HUES64 (cell line): ENCODE data around the gene NOL3.

Experiments used
- H3K27ac ChIP-seq: 2 replicates; pipeline ENCODE4 v1.7.0; 2013; ENCODE audit warnings: low read depth, low read length, inconsistent platforms
- H3K27me3 ChIP-seq: 2 replicates; pipeline ENCODE4 v1.6.1; 2013; ENCODE audit warnings: mild to moderate bottlenecking, low read length; ENCODE audit not compliant: insufficient read depth
- H3K36me3 ChIP-seq: 2 replicates; pipeline ENCODE4 v1.6.1; 2013; ENCODE audit warnings: mild to moderate bottlenecking, low read length; ENCODE audit not compliant: insufficient read depth
- H3K4me1 ChIP-seq: 2 replicates; pipeline ENCODE4 v1.6.1; 2013; ENCODE audit warnings: mild to moderate bottlenecking, low read length, moderate library complexity; ENCODE audit not compliant: insufficient read depth
- H3K4me3 ChIP-seq: 2 replicates; pipeline ENCODE4 v1.5.1; 2013; ENCODE audit warnings: mild to moderate bottlenecking, low read length, moderate library complexity
- H3K9ac ChIP-seq: 2 replicates; pipeline ENCODE4 v1.6.1; 2013; ENCODE audit warnings: mild to moderate bottlenecking, low read depth, low read length
- H3K9me3 ChIP-seq: 2 replicates; pipeline ENCODE4 v1.6.1; 2013; ENCODE audit warnings: low read depth, low read length; ENCODE audit not compliant: insufficient read depth
- WGBS: fragments of 150-250, 120-280 bp; methylation state at CpG from one replicate; pipeline ENCODE4 v1.1.7; 2013; ENCODE audit warnings: missing lambda C conversion rate; 5-methylcytosine and 5-hydroxymethylcytosine counted together

NOL3 gene

DNA sequence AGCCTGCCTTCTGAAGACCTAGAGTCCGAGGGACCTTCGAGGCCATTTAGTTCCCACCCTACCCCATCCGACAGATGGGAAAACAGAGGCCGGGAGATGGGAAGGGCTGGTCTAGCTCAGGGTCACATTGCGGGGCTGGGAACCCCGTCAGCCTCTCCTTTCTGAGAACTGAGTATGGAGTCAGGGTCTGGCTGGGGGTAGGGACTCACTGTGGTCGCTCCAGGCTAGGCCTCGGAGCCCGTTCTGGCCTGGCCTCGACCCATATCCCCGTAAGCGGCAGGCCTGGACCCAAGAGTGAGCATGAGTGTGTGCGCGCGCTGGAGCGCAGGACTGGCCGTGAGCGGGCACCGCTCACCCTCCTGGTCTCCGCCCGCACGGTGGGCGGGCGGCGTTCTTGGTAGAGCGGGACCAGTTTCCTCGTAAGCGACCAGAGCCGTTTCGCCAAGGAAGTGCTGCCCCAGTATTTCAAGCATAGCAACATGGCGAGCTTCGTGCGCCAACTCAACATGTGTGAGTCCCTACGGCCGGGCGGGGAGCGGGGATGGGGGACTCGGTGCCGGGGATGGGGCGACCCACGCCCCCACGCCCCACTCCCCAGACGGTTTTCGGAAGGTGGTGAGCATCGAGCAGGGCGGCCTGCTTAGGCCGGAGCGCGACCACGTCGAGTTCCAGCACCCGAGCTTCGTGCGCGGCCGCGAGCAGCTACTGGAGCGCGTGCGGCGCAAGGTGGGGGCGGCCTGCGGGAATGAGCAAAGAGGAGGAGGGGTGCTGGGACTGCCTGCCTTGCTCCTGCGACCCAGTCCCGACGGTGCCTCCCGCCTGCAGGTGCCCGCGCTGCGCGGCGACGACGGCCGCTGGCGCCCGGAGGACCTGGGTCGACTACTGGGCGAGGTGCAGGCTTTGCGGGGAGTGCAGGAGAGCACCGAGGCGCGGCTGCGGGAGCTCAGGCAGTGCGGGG, 4.9 kb upstream of the NOL3 start:
- Histone ChIP-seq H3K9ac (no peak overlapping the region), H3K9me3 (no peaks in the 10 kb centered on the region), H3K36me3 (no peaks in the 10 kb centered on the region), H3K27ac (no peak overlapping the region), H3K27me3 (peaks cover 98% of the 10 kb centered on the region), H3K4me3 (peak overlapping the region; percentile 29; the same call in 1 of the 2 replicates), H3K4me1 (no peaks in the 10 kb centered on the region; the same call in 1 of the 2 replicates)
- WGBS: 5% methylated on average over 85 of the region's 85 CpGs

DNA sequence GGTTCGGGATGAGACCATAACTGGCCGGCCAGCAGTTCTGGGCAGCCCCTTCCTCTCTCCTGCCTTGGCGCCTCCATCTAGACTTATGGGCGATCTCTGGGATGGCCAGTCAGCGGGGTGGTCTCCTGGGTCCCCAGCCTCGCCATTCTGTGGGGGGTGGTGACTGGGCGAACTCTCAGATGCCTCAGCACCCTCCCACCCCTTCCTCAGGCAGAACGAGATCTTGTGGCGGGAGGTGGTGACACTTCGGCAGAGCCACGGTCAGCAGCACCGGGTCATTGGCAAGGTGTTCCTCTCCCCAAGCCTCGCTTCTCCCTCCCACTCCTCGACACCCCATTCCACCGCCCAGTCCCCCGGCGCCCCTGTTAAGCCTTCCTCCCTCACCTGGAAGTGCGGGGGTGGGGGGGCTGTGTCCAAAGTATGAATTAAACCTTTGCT, 4.2 kb upstream of the NOL3 start:
- Histone ChIP-seq H3K27ac (no peak overlapping the region), H3K27me3 (peaks cover 96% of the 10 kb centered on the region), H3K9me3 (no peaks in the 10 kb centered on the region), H3K4me1 (peaks cover 5% of the 10 kb centered on the region), H3K9ac (no peak overlapping the region), H3K4me3 (no peak overlapping the region), H3K36me3 (no peaks in the 10 kb centered on the region)
- 19% methylated on average over 16 of the region's 18 CpGs for WGBS

DNA sequence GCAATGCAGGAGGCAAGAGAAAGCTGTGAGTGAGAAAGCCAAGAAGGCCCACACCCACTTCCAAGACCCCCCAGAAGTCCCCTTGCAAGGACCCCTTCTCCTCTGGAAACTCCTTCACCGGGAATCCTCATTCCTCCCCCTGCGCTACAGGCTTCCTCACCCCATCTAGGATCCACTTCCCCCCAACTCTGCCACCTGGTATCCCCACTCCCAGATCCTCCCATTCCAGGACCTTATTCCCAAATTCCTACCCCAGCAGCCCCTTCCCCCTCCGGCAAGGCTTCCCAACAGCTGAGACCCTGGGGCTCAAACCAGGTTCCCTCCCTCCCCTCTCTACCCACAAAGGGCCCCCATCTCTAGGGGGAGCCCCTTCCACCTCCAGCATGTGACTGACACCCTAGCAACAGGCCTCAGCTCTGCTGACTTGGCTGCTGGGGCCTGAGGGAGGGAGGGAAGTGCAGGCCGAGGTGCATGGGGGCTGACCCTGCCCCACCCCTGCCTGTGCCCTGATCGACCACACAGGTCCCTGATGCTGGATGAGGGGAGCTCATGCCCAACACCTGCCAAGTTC, 3.7 kb upstream of the NOL3 start:
- no peaks in the 10 kb centered on the region for H3K36me3 ChIP-seq
- WGBS: 66% methylated on average over 5 of the region's 5 CpGs

DNA sequence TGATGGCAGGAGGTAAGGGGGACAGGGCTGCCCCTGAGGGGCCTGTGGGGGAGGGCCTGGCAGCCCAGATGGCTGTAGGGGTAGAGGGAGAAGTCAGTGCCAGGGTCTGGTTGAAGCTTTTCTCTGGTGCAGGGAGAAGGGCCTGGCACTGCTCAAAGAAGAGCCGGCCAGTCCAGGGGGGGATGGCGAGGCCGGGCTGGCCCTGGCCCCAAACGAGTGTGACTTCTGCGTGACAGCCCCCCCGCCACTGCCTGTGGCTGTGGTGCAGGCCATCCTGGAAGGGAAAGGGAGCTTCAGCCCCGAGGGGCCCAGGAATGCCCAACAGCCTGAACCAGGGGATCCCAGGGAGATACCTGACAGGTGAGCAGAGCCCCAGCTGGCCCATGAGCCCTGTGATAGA, 2.8 kb upstream of the NOL3 start:
- Histone ChIP-seq H3K4me3 (no peak overlapping the region), H3K27ac (no peak overlapping the region), H3K4me1 (peaks cover 5% of the 10 kb centered on the region), H3K9me3 (no peaks in the 10 kb centered on the region), H3K9ac (no peak overlapping the region), H3K36me3 (no peaks in the 10 kb centered on the region), H3K27me3 (peaks cover 96% of the 10 kb centered on the region)
- 75% methylated on average over 7 of the region's 7 CpGs for WGBS

More for the DNA sequence above, 3.7 kb upstream of the NOL3 start:
- Histone ChIP-seq H3K4me3 (no peak overlapping the region), H3K27ac (no peak overlapping the region), H3K9me3 (no peaks in the 10 kb centered on the region), H3K4me1 (peaks cover 5% of the 10 kb centered on the region), H3K9ac (no peak overlapping the region), H3K27me3 (peaks cover 96% of the 10 kb centered on the region)

DNA sequence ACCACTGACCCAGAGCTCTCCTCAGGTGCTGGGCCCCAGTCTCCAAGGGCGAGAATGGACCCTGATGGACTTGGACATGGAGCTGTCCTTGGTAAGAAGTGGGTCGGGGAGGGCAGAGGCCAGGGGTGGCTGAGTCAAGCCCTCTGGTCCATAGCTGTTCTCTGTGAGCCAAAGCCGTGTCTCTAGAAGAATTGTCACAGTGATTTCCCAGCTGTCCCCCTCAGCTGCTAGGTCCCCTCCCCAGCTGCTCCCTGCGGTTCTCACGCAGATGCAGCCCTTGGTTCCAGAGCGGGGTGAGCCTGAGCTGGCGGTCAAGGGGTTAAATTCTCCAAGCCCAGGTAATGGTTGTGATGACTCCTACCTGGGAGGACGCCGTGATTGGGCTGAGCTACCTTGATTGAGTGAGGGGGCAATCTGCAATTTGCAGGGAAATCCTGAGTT, 1.3 kb upstream of the NOL3 start:
- no peak overlapping the region for H3K27ac ChIP-seq

DNA sequence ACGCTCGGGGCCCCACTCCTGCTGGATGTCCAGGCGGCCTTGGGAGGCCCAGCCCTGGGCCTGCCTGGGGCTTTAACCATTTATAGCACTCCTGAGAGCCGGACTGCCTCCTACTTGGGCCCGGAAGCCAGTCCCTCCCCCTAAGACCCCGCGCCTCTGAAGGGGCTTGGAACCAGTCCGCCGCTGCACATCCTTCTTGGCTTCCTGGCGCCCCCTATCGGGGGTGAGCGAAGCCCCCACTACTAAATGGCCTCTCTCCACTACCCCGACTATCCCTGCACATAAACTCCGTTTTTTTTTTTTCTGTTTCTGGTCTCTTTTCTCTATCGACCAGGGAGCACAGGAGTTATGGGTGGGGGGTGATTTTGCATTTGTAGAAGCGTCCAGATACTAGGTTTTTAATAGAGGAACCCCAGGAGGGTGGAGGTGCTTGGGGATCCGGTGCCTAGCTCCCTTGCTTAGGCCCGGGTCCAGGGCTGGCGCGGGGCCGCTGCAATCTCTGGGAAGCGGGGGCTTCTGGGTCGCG, 633 bp upstream of the NOL3 start:
- Histone ChIP-seq H3K27ac (no peak overlapping the region), H3K27me3 (peaks cover 96% of the 10 kb centered on the region), H3K9ac (peak overlapping the region; percentile 27; the same call in 1 of the 2 replicates), H3K4me3 (peak overlapping the region; percentile 59), H3K9me3 (no peaks in the 10 kb centered on the region), H3K36me3 (no peaks in the 10 kb centered on the region), H3K4me1 (peaks cover 12% of the 10 kb centered on the region)
- WGBS: 1% methylated on average over 24 of the region's 24 CpGs

More for the DNA sequence above, 1.3 kb upstream of the NOL3 start:
- H3K27me3 ChIP-seq: peaks cover 96% of the 10 kb centered on the region
- no peak overlapping the region for H3K9ac ChIP-seq
- 26% methylated on average over 9 of the region's 9 CpGs for WGBS
- no peaks in the 10 kb centered on the region for H3K9me3 ChIP-seq
- no peaks in the 10 kb centered on the region for H3K36me3 ChIP-seq
- peaks cover 12% of the 10 kb centered on the region for H3K4me1 ChIP-seq
- peak overlapping the region; percentile 59 for H3K4me3 ChIP-seq

DNA sequence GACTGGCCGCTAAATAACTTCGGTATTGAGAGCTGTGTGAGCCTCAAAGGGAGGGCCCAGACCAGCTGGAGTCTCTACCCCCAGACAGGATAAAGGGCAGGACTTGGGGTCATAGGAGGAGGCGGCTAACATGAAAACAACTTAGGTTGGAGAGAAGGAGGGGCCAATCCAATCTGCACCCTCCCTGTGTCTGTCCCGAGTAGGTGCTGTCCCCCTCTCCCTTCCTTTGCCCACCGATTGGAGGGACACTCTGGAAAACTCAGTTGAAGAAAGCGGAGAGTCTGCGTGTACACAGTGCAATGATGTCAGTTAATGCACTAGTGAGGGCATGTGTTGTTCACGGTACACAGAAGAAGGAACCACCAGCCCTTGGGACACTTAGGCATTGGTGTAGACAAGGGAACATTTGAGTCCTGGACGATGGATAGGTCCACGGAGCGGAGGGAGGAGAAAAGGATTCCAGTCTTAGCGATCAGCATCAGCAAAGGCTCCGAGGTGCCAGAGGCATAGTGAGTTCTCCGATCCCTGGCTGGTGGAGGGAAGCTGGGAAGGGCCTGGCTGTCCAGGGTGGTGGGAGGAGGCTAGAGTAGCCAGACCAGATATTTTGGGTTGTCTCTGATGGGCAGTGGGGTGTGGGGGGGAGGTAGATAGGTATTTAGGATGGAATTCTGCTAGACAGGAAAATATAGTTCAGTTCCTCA, 761 bp downstream of the NOL3 start:
- Histone ChIP-seq H3K36me3 (no peaks in the 10 kb centered on the region), H3K9me3 (no peaks in the 10 kb centered on the region), H3K27ac (no peak overlapping the region), H3K27me3 (peaks cover 96% of the 10 kb centered on the region), H3K4me3 (peak overlapping the region; percentile 59), H3K9ac (peak overlapping the region; percentile 55), H3K4me1 (peaks cover 12% of the 10 kb centered on the region)
- WGBS: 36% methylated on average over 14 of the region's 14 CpGs

DNA sequence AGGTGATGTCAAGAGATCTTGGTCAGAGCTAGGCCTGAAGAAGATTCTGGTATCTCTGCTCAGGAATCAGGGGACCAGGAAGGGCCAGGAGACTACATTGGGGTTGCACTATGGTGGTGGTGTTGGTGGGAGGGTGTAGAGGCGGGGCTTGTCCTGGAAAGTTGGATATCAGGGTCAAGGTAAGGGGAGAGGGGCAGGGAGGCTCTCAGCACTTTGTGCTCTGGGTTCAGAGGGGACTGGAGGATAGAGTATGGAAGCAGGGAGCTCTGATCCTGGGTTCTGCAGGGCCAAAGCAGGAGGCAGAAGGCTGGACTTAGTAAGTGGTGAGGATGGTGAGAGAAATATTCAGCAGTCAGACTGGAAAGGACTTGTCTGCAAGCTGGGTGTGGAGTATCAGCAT, 3.0 kb downstream of the NOL3 start:
- 78% methylated on average over 1 of the region's 1 CpG for WGBS
- Histone ChIP-seq H3K4me3 (peak overlapping the region; percentile 50), H3K9me3 (no peaks in the 10 kb centered on the region), H3K36me3 (no peaks in the 10 kb centered on the region), H3K9ac (no peak overlapping the region), H3K27me3 (peaks cover 94% of the 10 kb centered on the region), H3K4me1 (peaks cover 12% of the 10 kb centered on the region), H3K27ac (no peak overlapping the region)

DNA sequence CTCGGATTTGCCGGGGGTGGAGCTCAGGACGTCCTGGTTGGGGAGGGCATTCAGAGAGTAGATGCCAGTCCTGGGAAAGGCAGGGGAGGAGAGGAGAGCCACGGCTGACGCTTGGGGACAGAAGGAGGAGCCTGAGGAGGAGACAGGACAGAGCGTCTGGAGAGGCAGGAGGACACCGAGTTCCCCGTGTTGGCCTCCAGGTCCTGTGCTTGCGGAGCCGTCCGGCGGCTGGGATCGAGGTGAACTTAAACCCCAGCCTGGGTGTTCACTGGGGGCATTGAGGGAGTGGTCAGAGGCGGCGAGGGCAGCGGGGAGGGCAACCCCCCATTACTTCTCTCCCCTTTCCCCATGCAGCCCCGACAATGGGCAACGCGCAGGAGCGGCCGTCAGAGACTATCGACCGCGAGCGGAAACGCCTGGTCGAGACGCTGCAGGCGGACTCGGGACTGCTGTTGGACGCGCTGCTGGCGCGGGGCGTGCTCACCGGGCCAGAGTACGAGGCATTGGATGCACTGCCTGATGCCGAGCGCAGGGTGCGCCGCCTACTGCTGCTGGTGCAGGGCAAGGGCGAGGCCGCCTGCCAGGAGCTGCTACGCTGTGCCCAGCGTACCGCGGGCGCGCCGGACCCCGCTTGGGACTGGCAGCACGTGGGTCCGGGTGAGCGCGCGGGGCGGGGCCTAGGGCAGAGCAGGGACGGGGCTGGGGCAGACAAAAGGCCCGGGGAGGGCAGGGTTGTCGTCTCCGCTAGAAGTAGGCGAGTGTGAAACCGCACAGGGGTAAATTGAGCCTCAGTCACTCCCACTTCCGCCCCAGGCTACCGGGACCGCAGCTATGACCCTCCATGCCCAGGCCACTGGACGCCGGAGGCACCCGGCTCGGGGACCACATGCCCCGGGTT, 3.7 kb downstream of the NOL3 start:
- 2% methylated on average over 69 of the region's 71 CpGs for WGBS
- peaks cover 12% of the 10 kb centered on the region for H3K4me1 ChIP-seq
- no peaks in the 10 kb centered on the region for H3K36me3 ChIP-seq
- H3K9me3 ChIP-seq: no peaks in the 10 kb centered on the region
- no peak overlapping the region for H3K27ac ChIP-seq
- peaks cover 93% of the 10 kb centered on the region for H3K27me3 ChIP-seq
- H3K9ac ChIP-seq: no peak overlapping the region
- peak overlapping the region; percentile 50 for H3K4me3 ChIP-seq

DNA sequence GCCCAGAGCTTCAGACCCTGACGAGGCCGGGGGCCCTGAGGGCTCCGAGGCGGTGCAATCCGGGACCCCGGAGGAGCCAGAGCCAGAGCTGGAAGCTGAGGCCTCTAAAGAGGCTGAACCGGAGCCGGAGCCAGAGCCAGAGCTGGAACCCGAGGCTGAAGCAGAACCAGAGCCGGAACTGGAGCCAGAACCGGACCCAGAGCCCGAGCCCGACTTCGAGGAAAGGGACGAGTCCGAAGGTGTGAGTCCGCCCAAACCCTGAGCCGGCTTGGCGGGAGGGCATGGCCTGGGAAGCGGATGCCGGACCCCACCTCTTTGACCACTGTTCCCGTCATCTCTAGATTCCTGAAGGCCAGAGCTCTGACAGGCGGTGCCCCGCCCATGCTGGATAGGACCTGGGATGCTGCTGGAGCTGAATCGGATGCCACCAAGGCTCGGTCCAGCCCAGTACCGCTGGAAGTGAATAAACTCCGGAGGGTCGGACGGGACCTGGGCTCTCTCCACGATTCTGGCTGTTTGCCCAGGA, 4.4 kb downstream of the NOL3 start:
- 63% methylated on average over 31 of the region's 31 CpGs for WGBS
- Histone ChIP-seq H3K27me3 (peaks cover 86% of the 10 kb centered on the region), H3K4me1 (peaks cover 12% of the 10 kb centered on the region), H3K36me3 (no peaks in the 10 kb centered on the region), H3K9ac (no peak overlapping the region), H3K27ac (no peak overlapping the region), H3K4me3 (peak overlapping the region; percentile 50), H3K9me3 (no peaks in the 10 kb centered on the region)
